Stimulated activated naive CD4-positive, alpha-beta T cell (primary cell): Measurements from ENCODE around the gene ZNF668.
"Not testable (repeated sequence)": the region's sequence is repeated elsewhere in the genome, so short reads cannot be mapped to it uniquely, and the experiment has no call there.

ENCODE experiments used
- DNase-seq, 6 experiments: peaks; one replicate each; lab custom pipeline; 2025; lab: John Stamatoyannopoulos, UW

ZNF668 gene

DNA sequence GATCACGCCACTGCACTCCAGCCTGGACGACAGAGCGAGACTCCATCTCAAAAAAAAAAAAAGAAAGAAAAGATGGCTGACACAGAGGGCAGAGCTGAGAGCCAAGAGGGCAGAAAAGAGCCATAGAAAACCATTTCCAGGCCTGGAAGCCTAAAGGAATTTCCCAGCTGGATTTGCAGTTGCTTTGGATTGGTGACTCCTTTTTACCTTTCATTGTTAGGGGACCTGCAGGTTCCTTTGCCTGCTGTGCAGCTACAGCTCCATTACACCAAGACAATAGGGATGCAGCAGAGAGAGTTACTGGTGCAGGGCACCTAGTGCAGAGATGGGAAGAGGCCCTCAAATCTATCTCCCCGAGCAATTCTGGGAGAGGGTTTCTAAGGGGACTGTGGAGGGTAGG, 18.4 kb downstream of the ZNF668 start:
- no peak for DNase-seq

DNA sequence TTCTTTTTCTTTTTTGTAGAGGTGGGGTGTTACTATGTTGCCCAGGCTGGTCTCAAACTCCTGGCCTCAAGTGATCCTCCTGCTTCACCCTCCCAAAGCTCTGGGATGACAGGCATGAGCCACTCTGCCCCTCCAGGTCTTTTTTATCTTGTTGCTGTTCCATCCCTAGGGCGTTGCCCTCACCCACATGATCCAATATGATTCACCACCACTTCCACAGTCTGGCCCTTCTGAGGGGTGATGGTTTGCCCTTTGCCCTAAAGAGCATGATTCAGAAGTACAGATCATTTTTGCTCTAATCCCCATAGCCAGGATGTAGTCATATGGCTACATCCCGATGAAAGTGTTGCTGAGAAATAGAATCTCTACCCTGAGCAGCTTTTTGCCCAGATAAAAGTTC, 21.9 kb downstream of the ZNF668 start:
- no peak for DNase-seq

DNA sequence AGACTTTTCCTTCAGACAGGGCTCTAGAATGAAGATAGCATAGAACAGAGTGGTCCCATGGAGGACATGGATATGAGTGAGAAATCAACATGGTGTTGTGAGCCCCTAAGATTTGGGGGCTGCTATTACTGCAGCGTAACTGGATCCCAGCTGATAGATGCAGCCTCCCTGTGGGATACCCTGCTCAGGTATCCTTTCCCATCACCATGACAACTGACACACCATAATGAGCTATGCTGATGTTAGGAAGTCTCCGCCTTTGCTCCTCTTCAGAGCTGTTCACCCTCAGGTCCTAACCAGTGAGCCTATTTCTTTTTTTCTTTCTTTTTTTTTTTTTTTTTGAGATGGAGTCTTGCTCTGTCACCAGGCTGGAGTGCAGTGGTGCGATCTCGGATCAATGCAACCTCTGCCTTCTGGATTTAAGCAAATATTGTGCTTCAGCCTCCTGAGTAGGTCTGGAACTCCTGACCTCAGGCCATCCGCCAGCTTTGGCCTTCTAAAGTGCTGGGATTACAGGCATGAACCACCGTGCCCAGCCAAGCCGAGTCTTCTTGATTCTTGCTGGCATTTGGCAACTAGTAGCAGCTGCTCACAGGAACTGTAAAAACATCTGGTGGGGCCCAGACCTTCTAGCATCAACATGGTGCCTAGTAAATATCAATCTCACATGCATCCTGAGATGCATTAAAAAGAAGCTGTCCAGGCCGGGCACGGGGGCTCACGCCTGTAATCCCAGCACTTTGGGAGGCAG, 23.6 kb downstream of the ZNF668 start:
- DNase-seq = no peak

DNA sequence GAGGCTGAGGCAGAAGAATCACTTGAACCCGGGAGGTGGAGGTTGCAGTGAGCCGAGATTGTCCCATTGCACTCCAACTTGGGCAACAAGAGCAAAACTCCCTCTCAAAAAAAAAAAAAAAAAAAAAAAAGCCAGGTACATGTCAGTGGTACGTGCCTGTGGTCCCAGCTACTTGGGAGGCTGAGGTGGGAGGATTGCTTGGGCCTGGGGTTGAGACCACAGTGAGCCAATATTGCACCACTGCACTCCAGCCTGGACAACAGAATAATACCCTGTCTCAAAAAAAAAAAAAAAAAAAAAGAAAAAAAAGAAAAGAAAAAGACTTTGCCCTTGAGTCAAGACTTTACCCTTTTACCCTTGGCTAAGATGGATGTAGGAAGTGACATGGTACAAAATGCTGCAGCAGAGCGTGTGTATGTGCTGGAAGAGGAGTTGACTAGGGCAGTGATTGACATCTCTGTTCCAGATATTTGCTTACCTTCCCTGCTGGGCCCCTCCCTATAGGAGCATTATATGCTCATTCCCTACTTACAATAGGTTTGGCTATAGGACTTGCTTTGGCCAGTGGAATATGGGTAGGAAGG, 30.1 kb downstream of the ZNF668 start:
- no peak for DNase-seq

DNA sequence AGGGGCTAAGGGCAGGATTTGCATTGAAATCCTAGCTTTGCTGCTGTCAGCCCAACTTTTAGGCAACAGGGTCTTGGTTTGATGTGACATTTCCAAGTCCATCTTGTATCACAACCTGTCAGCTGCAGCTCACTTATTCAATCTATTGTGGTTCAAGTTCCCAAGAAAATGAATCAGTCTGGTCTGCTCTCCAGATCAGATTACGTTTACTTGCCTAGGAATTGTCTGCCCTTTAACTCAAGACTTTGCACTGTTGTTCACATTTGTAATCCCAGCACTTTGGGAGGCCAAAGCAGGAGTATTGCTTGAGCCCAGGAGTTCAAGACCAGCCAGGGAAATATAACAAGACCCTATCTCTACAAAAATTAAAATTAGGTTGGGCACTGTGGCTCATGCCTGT, 30.7 kb downstream of the ZNF668 start:
- no peak for DNase-seq

DNA sequence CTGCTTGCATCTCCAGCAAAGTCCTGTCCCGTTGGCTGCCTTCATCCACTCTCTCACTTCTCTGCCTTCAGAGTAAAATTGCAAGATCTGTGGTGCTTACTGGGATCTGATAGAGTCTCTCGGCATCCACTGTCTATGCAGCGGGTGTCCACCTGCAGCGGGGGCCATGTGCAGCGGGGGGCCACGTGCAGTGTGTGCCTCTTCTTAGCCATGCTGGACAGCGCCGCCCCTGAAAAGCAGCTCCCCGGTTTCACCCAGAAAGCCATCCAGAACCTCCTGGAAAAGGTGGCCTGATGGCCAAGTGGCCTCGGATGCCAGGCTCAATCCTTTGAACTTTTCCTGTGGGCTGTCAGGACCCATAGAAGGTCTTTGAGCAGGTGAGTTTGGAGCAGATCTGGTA, 31.2 kb downstream of the ZNF668 start:
- no peak for DNase-seq

DNA sequence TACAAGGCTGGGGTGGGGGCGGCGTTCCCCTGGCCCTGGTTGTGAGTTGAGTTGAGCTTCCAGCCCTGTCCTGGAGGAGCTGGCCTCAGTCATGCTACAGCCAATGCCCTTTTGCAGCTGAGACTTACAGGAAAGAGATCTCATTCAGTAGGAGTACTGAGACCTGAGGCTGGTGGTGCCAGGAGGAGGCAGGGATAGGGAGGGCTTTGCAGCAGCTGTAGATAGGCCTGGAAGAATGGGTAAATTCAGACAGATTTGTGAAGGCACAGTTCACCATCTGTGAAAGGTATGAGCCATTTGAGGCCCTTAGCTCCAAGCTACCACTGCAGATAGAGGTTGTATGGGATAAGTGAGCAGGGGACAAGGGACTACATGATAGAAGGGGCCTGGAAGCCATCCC, 35.0 kb downstream of the ZNF668 start:
- DNase-seq = no peak

DNA sequence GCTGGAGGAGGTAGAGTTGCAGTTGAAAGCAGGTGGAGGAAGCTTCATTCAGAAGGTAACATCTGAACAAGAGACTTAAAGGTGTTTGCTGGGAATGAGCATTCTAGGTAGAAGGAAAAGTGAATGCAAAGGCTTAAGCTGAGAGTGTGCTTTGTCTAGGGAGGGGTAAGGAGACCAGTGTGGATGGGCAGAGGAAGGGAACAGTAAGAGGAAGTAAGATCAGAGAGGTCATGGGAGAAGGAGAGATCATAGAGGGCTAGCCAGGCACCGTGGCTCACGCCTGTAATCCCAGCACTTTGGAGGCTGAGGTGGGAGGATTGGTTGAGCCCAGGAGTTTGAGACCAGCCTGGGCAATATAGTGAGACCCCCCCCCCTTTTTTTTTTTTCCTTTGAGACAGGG, 37.3 kb downstream of the ZNF668 start:
- DNase-seq = no peak

DNA sequence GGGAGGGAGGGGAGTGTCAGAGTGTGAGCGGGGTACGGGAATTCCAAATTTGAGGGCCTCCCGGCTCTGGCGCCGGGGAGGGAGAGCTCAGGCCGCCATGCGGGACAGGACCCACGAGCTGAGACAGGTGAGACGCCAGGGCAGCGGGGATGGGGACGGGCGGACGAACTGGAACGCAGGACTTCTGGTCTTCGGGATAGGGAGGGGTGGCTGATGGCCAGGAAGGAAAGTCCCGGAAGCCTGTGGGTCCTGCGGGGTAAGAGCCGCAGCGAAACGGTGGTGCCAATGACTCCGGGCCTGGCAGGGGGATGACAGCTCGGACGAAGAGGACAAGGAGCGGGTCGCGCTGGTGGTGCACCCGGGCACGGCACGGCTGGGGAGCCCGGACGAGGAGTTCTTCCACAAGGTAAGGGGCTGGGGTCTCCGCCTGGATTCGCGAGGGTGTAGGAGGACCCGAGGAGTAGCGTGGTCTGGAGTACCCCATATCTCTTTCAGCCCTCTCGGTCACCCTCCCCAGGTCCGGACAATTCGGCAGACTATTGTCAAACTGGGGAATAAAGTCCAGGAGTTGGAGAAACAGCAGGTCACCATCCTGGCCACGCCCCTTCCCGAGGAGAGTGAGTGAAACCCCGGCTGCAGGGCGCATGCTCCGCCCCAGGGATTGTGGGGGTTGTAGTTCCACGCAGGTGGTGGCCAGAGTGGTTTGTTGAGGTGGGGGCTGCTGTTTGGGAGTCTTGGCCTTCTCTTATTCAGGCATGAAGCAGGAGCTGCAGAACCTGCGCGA, 40.1 kb downstream of the ZNF668 start:
- peak; percentile 71 to 85 (median 81) for DNase-seq

DNA sequence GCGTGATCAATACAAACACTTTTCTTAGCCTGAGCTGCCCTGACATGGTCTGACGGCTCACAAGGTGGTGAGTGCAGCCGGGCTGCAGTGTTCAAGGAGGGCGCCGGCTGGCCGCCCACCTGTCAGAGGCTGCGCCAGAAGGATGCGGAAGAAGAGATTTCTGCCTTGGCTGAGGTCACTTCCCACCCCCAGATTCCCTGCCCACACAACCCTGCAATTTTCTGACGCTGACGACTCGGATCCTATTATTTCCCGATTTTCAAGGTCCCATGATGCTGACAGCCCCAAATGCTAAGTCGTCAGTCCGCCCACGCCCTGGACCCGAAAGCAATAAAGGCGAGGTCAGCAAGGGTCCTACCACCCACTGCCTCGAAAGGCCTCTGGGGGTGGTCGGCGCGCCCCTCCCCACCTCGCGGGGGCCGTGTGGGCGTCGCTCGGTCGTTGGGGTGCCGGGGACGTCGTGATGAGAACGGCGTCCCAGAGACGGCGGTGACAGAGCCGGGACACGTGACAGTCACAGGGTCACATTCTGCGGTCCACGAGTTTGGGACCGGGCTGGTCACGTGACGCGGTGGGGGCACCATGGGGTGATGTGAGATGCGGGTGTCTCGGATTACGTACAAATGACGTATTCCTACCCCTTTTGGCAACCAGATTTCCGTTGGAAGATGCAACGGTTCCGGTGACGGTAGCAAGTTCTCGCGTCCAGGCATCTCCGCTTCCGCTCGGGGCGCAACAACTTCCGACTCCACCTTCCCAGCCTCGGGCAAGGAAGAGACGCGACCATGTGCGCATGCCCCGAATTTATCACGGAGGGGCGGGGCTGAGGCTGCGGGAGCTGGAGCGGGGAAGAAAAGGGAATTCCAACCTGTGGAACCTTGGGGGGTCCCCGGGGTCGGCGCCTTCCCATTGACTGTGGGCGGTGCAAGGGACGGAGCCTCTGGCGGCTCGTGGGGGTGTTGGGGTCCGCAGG, 41.0 kb downstream of the ZNF668 start, which contains the start of gene STX4:
STX4 (plus strand) TSS at position 823 of the 973 bp plus-strand sequence. CDS start 248 bp downstream, outside the sequence.
- peak; percentile 94 to 100 (median 96) for DNase-seq

DNA sequence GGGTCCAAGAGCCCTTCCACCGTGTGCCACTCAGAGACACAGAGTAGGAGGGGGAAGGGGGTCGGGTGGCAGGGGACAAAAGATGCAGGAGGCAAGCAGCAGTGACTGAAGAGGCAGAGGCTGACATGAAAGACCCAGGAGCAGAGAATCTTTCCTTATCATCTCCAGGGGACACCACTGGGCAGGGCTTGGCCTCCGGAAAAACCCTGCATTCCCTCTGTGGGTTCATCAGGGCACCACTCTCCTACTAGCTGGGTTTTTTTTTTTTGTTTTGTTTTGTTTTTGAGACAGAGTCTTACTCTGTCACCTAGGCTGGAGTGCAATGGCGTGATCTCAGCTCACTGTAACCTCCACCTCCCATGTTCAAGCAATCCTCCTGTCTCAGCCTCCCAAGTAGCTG, 42.8 kb downstream of the ZNF668 start:
- DNase-seq = no peak

DNA sequence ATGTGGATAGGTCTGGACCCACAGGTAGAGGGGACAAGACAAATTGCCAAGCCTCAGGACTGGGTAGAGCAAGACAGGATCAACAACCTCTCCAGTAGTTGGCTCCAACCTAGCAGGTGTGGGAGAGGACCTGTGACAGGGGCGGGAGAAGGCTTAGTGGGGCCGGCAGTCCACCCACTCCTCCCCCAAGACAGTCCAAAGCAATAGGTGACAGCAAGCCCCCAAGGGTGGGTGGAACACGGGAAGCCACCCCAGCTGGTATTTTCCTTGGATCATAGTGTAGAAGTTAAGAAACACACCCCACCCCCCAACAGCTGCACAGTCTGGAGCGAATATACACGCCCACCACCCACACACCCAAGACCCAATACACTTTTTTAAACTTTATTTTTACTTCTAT, 44.8 kb downstream of the ZNF668 start:
- no peak for DNase-seq

DNA sequence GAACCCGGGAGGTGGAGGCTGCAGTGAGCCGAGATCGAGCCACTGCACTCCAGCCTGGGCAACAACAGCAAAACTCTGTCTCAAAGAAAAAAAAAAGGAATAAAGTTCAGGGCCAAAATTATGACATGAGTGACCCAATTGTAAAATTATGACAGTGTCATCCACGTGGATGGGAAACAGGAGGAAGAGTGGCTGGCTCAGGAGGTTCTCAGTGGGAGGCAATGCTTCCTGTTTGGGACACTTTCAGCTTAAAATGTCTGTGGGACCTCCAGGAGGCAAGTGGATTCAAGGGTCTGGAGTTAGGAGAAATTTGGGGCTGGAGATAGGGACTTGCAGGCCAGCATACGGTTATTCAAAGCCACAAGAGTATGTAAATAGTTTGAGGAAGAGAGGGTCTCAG, 48.7 kb downstream of the ZNF668 start:
- no peak for DNase-seq

DNA sequence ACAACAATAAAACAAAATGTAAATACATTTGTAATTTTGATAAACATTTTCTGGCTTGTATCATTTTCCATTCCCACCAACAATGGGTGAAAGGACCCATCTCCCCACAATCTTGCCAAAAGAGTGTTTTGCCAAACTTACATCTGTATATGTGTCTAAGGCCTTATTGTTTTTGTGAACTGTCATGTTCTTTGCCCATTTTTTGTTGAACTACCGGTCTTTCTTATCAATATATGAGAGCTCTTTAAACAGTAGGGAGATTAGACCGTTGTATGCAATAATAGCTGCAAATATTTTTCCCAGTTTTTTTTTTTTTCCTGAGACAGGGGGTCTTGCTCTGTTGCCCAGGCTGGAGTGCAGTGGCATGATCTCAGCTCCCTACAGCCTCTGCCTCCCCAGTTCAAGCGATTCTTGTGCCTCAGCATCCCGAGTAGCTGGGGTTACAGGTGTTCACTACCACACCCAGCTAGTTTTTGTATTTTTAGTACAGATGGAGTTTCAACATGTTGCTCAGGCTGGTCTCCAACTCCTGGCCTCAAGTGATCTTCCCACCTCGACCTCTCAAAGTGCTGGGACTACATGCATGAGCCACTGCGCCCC, 50.3 kb downstream of the ZNF668 start:
- no peak for DNase-seq

DNA sequence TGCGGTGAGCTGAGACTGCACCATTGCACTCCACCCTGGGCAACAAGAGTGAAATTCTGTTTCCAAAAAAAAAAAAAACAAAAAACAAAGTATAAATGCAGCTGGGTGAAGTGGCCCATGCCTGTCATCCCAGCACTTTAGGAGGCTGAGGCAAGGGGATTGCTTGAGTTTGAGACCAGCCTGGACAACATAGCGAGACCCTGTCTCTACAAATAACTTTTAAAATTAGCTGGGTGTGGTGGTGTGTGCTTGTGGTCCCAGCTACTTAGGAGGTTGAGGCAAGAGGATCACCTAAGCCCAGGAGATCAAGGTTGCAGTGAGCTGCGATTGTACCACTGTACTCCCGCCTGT, 50.8 kb downstream of the ZNF668 start:
- DNase-seq = no peak

DNA sequence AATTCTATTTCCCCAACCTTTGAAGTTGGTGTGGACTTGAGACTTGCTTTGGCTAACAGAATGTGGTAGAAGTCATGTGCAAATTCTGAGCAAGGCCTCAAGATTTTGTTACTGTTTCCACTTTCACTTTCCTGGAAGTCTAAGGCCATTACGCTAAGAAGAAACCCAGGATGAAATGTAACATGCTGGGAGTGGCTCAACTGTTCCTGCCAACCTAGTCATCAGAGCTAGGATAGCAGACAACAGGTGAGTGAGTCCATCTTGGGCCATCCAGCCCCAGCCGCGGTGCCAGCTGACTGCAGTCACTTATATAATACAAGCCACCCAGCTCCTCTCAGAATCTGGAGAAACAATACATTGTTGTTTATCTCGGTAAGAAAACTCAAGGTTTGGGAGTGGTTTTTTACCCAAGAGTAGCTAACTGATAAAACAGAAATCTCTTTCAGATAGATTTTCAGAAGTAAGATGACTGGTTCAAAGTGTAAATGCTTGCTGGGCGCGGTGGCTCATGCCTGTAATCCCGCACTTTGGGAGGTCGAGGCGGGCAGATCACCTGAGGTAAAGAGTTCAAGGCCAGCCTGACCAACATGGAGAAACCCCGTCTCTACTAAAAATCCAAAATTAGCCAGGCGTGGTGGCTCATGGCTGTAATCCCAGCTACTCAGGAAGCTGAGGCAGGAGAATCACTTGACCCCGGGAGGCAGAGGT, 51.3 kb downstream of the ZNF668 start:
- DNase-seq = no peak

DNA sequence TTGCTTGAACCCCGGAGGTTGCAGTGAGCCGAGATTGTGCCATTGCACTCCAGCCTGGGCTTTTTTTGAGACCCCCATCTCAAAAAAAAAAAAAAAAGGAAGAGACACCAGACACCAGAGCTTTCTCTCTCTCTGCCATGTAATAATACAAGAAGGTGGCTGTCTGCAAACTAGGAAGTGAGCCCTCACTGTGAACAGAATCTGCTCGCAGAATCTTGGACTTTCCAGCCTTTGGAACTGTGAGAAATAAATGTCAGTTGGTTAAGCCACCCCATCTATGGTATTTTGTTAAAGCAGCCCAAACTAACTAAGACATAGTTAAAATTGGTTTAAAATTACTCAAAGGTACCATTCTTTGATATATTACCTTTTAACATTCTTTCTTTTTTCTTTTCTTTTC, 53.5 kb downstream of the ZNF668 start:
- no peak for DNase-seq

DNA sequence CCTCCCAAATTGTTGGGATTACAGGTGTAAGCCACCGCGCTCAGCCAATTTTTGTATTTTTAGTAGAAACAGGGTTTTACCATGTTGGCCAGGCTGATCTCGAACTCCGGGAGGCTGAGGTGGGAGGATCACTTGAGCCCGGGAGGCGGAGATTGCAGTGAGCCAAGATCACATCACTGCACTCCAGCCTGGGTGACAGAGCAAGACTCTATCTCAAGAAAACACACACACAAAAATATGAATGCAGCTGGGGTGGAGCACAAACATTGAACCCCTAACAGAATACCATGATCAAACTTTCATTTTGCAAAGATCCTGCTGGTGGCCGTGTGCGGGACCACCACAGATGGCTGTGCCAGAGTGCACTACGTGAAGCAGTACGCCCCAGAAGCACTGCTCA, 56.3 kb downstream of the ZNF668 start:
- DNase-seq = not testable (repeated sequence)

DNA sequence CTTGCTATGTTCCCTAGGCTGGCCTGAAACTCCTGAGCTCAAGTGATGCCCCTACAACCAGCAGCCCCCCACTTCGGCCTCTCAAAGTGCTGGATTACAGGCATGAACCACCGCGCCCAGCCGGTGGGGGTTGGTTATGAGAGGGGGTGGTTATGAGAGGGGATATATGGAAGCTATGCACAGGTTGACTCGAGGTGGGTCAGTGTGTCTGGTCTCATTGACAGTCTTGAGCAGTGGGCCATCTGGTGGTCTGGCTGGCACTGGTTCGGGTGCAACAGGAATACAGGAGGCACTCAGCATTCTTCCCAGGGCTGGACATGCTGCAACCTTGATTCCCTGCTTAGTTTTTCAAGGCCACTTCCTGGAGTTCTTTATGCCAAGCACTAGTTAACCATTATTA, 58.0 kb downstream of the ZNF668 start:
- DNase-seq = no peak

DNA sequence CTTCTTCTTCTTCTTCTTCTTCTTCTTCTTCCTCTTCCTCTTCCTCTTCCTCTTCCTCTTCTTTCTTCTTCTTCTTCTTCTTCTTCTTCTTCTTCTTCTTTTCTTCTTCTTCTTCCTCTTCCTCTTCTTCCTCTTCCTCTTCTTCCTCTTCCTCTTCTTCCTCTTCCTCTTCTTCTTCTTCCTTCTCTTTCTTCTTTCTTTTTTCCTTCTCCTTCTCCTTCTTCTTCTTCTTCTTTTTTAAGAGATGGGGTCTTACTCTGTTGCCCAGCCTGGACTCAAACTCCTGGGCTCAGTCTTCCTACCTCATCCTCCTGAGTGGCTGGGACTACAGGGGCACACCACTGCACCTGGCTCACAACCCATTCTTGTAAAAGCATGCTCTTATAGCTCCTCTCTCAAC, 60.7 kb downstream of the ZNF668 start:
- not testable (repeated sequence) for DNase-seq

DNA sequence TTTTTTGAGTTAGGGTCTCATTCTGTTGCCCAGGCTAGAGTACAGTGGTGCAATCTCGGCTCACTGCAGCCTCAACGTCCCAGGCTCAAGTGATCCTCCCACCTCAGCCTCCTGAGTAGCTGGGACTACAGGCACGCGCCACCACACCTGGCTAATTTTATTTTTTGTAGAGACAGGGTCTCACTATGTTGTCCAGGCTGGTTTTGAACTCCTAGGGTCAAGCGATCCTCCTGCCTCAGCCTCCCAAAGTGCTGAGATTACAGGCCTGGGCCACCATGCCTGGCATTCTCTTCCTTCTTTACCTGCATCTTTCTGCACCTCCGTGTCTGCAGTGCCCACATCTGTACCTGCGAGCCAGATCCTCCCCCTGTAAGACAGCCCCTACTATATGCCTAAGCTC, 62.2 kb downstream of the ZNF668 start:
- not testable (repeated sequence) for DNase-seq
